GM21526 (cell line): ENCODE measurements around the gene CFAP251.
"Not testable (repeated sequence)": the region's sequence is repeated elsewhere in the genome, so short reads cannot be mapped to it uniquely, and the experiment has no call there.

Experiments used
- ATAC-seq: cut with Tn5 transposase; IDR thresholded peaks from one replicate; pipeline ENCODE4 v1.9.1; 2021; ENCODE audit warnings: moderate library complexity; ENCODE audit not compliant: unreplicated experiment, low FRiP score

Gene CFAP251

GRCh38 chr12:121899590-121899989 lies 18.8 kb upstream of the CFAP251 start:
- ATAC-seq = no peak

- ATAC-seq = no peak
Measured at GRCh38 chr12:121903202-121903601, 15.2 kb upstream of the CFAP251 start.

- no peak for ATAC-seq
Measured at GRCh38 chr12:121905746-121906145, 12.6 kb upstream of the CFAP251 start.

GRCh38 chr12:121908702-121909101 lies 9.7 kb upstream of the CFAP251 start:
- no peak for ATAC-seq

GRCh38 chr12:121911824-121912585 lies 6.4 kb upstream of the CFAP251 start:
- no peak for ATAC-seq

- no peak for ATAC-seq
Measured at GRCh38 chr12:121915841-121916321, 2.5 kb upstream of the CFAP251 start.

GRCh38 chr12:121916719-121917118 lies 1.7 kb upstream of the CFAP251 start:
- no peak for ATAC-seq

- peak; percentile 21 for ATAC-seq
Measured at GRCh38 chr12:121918679-121919038, 267 bp downstream of the CFAP251 start.

- no peak for ATAC-seq
Measured at GRCh38 chr12:121921066-121921465, 2.7 kb downstream of the CFAP251 start.

- ATAC-seq = no peak
Measured at GRCh38 chr12:121925358-121925695, 6.9 kb downstream of the CFAP251 start.

- no peak for ATAC-seq
Measured at GRCh38 chr12:121926874-121927706, 8.7 kb downstream of the CFAP251 start.

GRCh38 chr12:121927813-121928212 lies 9.4 kb downstream of the CFAP251 start:
- no peak for ATAC-seq

- ATAC-seq = not testable (repeated sequence)
Measured at GRCh38 chr12:121929545-121929944, 11.2 kb downstream of the CFAP251 start.

GRCh38 chr12:121930862-121931261 lies 12.5 kb downstream of the CFAP251 start:
- no peak for ATAC-seq

GRCh38 chr12:121932176-121932536 lies 13.8 kb downstream of the CFAP251 start:
- ATAC-seq = no peak

GRCh38 chr12:121932914-121933521 lies 14.6 kb downstream of the CFAP251 start:
- ATAC-seq = no peak

GRCh38 chr12:121933522-121934308 lies 15.3 kb downstream of the CFAP251 start:
- no peak for ATAC-seq

- no peak for ATAC-seq
Measured at GRCh38 chr12:121934309-121934664, 15.9 kb downstream of the CFAP251 start.

GRCh38 chr12:121937654-121938053 lies 19.3 kb downstream of the CFAP251 start:
- ATAC-seq = no peak

GRCh38 chr12:121939186-121939585 lies 20.8 kb downstream of the CFAP251 start:
- no peak for ATAC-seq
